DLD1 (cell line): ENCODE results near the gene NSUN5.

Source experiments
- in situ Hi-C: cut with HindIII; loops from 2 replicates; pipeline ENCODE4 v1.10.0; 2017; ENCODE audit warnings: low sequenced_read_pairs

Gene NSUN5

GRCh38 chr7:73308665-73309214 lies at the start of gene NSUN5:
TSS of gene NSUN5 (minus strand) at chr7:73308826. CDS start at chr7:73308790, 36 bp downstream.
- in situ Hi-C loops, result no loop called here

GRCh38 chr7:73356159-73356558 lies 47.5 kb upstream of the NSUN5 start:
- in situ Hi-C loops, result no loop called here

- in situ Hi-C loops, result no loop called here
These were observed 46.2 kb upstream of the NSUN5 start for GRCh38 chr7:73354821-73355220.

- in situ Hi-C loops, result no loop called here
These were observed 45.6 kb upstream of the NSUN5 start for GRCh38 chr7:73354196-73354595.

- in situ Hi-C loops, result no loop called here
These were observed 44.6 kb upstream of the NSUN5 start for GRCh38 chr7:73353243-73353642.

- in situ Hi-C loops, result no loop called here
These were observed 44.2 kb upstream of the NSUN5 start for GRCh38 chr7:73352784-73353183.

GRCh38 chr7:73351447-73352167 lies 43.0 kb upstream of the NSUN5 start:
- in situ Hi-C loops, result no loop called here

GRCh38 chr7:73350306-73351068 lies 41.9 kb upstream of the NSUN5 start:
- in situ Hi-C loops, result no loop called here

GRCh38 chr7:73349763-73350162 lies 41.1 kb upstream of the NSUN5 start:
- in situ Hi-C loops, result loop anchor here (10.0 kb wide), 2 partner anchors 85 to 125 kb away; partner anchors contain the start of gene FZD9

- in situ Hi-C loops, result loop anchor here (10.0 kb wide), 2 partner anchors 89 to 129 kb away; partner anchors contain the start of gene FZD9
These were observed 37.3 kb upstream of the NSUN5 start for GRCh38 chr7:73345951-73346350.

GRCh38 chr7:73345538-73345937 lies 36.9 kb upstream of the NSUN5 start:
- in situ Hi-C loops, result loop anchor here (10.0 kb wide), 2 partner anchors 89 to 129 kb away; partner anchors contain the start of gene FZD9

- in situ Hi-C loops, result loop anchor here (10.0 kb wide), 2 partner anchors 91 to 131 kb away; partner anchors contain the start of gene FZD9
These were observed 35.2 kb upstream of the NSUN5 start for GRCh38 chr7:73343671-73344380.

GRCh38 chr7:73342645-73343044 lies 34.0 kb upstream of the NSUN5 start:
- in situ Hi-C loops, result loop anchor here (10.0 kb wide), 2 partner anchors 92 to 132 kb away; partner anchors contain the start of gene FZD9

- in situ Hi-C loops, result loop anchor here (10.0 kb wide), 2 partner anchors 93 to 133 kb away; partner anchors contain the start of gene FZD9
These were observed 33.3 kb upstream of the NSUN5 start for GRCh38 chr7:73341877-73342276.

- in situ Hi-C loops, result loop anchor here (10.0 kb wide), 2 partner anchors 94 to 134 kb away; partner anchors contain the start of gene FZD9
These were observed 31.9 kb upstream of the NSUN5 start for GRCh38 chr7:73340514-73340913.

GRCh38 chr7:73338321-73338720 lies 29.7 kb upstream of the NSUN5 start:
- in situ Hi-C loops, result no loop called here

- in situ Hi-C loops, result no loop called here
These were observed 23.8 kb upstream of the NSUN5 start for GRCh38 chr7:73332447-73332846.

- in situ Hi-C loops, result no loop called here
These were observed 22.1 kb upstream of the NSUN5 start for GRCh38 chr7:73330772-73331171.

- in situ Hi-C loops, result no loop called here
These were observed 21.4 kb upstream of the NSUN5 start for GRCh38 chr7:73329861-73330581.

GRCh38 chr7:73328696-73329095 lies 20.1 kb upstream of the NSUN5 start:
- in situ Hi-C loops, result no loop called here
